BJ (cell line): ENCODE results near the gene DZIP1L. TPM values are rescaled to one million over a fixed set of nuclear protein-coding genes. Genes with fewer than 3 reads are reported as not detected.

ENCODE experiments used
- CTCF ChIA-PET: fragments of 350-600 bp; formaldehyde crosslinking; extraction: SDS; loops from one replicate; lab custom pipeline; 2021; ENCODE audit warnings: antibody characterized with exemption, inconsistent platforms; lab: Yijun Ruan, JAX
- POLR2A ChIA-PET: fragments of 300-600 bp; sonication (Branson Sonifier 250); formaldehyde crosslinking; extraction: SDS; loops from one replicate; lab custom pipeline; 2021; ENCODE audit warnings: antibody characterized with exemption; lab: Charles Lee
- DNase-seq: peaks from one replicate; pipeline ENCODE4 v3.0.0-alpha.2; 2011; ENCODE audit warnings: low read depth
- H3K27me3 ChIP-seq: 2 replicates; pipeline ENCODE4 v1.6.0; 2011; ENCODE audit warnings: low read length; ENCODE audit not compliant: control insufficient read depth, insufficient read depth
- H3K36me3 ChIP-seq: 2 replicates; pipeline ENCODE4 v1.5.1; 2011; ENCODE audit warnings: low read length; ENCODE audit not compliant: control insufficient read depth, insufficient read depth
- H3K4me3 ChIP-seq: 2 replicates; pipeline ENCODE4 v1.5.1; 2011; ENCODE audit warnings: low read depth, mild to moderate bottlenecking, control low read depth, low read length
- CTCF ChIP-seq: IDR thresholded peaks from 2 replicates; pipeline ENCODE4 v1.5.1; 2011; ENCODE audit warnings: low read depth, mild to moderate bottlenecking, control low read depth, inconsistent platforms, low read length, moderate library complexity; ENCODE audit not compliant: insufficient read depth
- polyA plus RNA-seq: library from polyadenylated mRNA; depleted of rRNA; stranded (reverse); fragments of >200 nt; gene quantifications from 2 replicates; pipeline ENCODE4 v1.2.3, GENCODE V29; 2011

DZIP1L gene
- polyA plus RNA-seq, 1 experiment: 12.7 TPM

DNA sequence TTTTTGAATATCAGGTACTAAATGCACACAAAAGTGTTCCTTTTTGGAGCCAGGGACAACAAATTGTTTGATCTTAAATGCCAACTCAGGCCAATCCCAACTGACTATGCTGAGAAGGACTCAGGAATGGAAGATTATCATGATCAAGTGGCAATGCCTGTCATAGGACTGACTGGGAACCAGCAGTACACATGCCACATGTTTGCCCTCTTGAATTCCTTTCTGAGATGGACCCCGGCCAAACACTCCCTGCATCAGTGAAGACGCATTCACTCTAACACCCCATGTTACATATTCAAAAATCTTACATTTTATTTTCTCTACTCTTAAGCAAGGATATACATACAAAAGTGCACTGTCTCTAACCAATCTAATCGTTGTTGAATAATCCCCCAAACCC lies 69.3 kb downstream of the DZIP1L start:
- no peak for TF ChIP-seq CTCF
- POLR2A ChIA-PET: no interaction called here
- Histone ChIP-seq H3K4me3 (no peak overlapping the region), H3K27me3 (no peaks in the 10 kb centered on the region), H3K36me3 (no peaks in the 10 kb centered on the region)
- no peak for DNase-seq
- CTCF ChIA-PET: interaction anchor here (1.6 kb wide), 1 partner anchor 12 kb away, joined by 4 read pairs; no protein-coding TSS in a partner anchor

DNA sequence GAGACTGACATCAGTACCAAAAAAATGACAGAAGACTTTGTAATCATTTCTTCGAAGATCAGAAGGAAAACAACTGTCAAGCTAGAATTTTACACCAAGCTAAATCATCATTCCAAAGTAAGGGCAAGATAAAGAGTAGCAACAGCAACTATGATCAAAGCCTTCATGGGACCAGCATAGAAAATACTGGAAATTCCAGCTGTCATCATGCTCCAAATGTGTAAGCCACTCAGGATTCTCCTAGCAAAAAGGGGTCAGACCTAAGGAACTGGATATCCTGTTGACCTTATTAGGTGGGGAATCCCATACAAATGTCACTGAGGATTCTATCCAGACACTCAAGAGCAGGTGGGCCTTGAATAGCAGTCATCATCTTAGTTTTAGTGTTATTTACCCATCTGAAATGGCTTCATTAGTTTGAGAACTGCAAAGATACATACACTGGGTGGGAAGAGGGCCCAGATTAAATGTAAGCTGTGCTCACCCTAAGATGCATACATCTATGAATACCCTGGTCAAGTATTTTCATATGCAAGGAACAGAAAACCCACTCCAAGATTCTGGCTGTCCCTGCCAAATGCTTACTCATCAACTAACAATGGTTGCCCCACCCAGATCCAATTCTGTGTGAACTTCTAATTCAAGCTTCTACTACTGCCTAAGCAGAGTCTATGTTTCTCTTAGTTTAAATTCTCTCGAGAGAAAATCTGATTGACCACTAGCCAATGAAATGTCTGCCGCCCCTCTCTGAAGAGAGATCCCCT lies 72.0 kb downstream of the DZIP1L start:
- DNase-seq: peak; percentile 49
- no peak for TF ChIP-seq CTCF
- Histone ChIP-seq H3K27me3 (no peaks in the 10 kb centered on the region), H3K4me3 (no peak overlapping the region), H3K36me3 (no peaks in the 10 kb centered on the region)
- CTCF ChIA-PET: interaction anchor here (0.9 to 2.6 kb wide), 4 partner anchors 9 to 937 kb away, joined by 3 to 23 read pairs (median 4); no protein-coding TSS in a partner anchor
- POLR2A ChIA-PET: interaction anchor here (0.7 kb wide), 1 partner anchor 53 kb away, joined by 3 read pairs; no protein-coding TSS in a partner anchor

DNA sequence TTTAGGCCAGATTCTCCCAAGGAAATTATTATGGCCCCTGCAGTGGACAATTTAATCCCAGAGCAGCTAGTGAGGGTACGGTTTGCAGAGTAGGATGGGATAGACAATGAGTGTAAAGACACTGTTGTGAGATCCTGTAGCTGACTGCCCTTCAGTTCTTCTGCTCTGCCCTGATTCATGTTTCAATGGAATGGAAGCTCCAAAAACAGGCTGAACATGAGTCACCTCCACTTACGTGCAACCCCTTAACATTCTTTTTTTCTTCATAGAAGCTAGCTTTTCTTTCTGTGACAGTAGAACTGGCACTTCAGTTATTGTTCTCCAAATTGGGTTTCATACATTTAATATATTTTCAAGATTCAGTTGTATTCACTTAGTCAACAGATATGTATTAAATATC lies 73.4 kb downstream of the DZIP1L start:
- Histone ChIP-seq H3K27me3 (no peaks in the 10 kb centered on the region), H3K4me3 (no peak overlapping the region), H3K36me3 (no peaks in the 10 kb centered on the region)
- CTCF ChIA-PET: interaction anchor here (1.4 to 2.6 kb wide), 2 partner anchors 10 to 11 kb away, joined by 4 to 23 read pairs; no protein-coding TSS in a partner anchor
- DNase-seq: no peak
- no peak for TF ChIP-seq CTCF
- POLR2A ChIA-PET: no interaction called here

DNA sequence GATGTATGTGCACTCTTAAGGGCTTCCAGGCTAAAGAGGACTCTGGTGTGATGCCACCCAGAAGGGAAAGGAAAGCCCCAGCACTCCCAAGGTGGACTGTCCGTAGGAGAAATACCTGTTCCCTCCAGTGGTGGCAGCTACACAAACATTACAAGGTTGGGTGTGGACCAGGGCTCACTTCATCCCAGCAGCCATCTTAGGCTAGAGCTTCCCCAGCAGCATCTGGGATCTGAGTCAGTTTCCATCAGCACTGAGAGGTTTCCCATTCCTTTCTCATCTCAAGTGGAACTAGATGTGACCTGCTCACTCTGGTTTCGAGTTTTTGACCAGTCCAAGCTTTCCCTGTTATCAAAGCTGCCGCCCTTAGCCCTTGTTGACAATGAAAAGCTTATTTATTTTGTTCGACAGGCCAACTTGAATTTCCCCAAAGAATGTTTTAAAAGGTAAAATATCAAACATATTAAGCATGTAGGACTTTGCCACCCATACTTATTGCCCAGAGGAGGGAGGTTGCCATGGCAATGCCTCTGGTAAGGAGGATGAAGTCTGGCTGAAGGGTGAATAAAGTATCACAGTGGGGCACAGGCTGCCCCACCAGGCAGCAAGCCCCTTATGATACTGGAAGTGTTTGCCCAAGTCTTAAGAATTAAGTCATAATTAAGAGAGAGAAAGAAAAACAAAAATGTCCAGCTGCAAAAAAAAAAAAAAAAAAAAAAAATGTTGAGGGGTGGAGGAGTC lies 76.5 kb downstream of the DZIP1L start:
- Histone ChIP-seq H3K4me3 (no peak overlapping the region), H3K36me3 (no peaks in the 10 kb centered on the region), H3K27me3 (no peaks in the 10 kb centered on the region)
- CTCF ChIA-PET: interaction anchor here (0.8 to 1.4 kb wide), 3 partner anchors 13 to 15 kb away, joined by 4 to 5 read pairs (median 4); no protein-coding TSS in a partner anchor
- no peak for DNase-seq
- TF ChIP-seq CTCF: no peak
- POLR2A ChIA-PET: no interaction called here

GRCh38 chr3:138036572-138036971 lies 78.8 kb downstream of the DZIP1L start:
- POLR2A ChIA-PET: no interaction called here
- DNase-seq: no peak
- H3K36me3 ChIP-seq: peaks cover 2% of the 10 kb centered on the region
- H3K27me3 ChIP-seq: no peaks in the 10 kb centered on the region
- TF ChIP-seq CTCF: no peak
- CTCF ChIA-PET: interaction anchor here (1.1 to 1.7 kb wide), 2 partner anchors 16 to 65 kb away, joined by 3 to 5 read pairs; no protein-coding TSS in a partner anchor
- H3K4me3 ChIP-seq: no peak overlapping the region
